Measurements from ENCODE around the gene HBS1L.

HBS1L gene

DNA sequence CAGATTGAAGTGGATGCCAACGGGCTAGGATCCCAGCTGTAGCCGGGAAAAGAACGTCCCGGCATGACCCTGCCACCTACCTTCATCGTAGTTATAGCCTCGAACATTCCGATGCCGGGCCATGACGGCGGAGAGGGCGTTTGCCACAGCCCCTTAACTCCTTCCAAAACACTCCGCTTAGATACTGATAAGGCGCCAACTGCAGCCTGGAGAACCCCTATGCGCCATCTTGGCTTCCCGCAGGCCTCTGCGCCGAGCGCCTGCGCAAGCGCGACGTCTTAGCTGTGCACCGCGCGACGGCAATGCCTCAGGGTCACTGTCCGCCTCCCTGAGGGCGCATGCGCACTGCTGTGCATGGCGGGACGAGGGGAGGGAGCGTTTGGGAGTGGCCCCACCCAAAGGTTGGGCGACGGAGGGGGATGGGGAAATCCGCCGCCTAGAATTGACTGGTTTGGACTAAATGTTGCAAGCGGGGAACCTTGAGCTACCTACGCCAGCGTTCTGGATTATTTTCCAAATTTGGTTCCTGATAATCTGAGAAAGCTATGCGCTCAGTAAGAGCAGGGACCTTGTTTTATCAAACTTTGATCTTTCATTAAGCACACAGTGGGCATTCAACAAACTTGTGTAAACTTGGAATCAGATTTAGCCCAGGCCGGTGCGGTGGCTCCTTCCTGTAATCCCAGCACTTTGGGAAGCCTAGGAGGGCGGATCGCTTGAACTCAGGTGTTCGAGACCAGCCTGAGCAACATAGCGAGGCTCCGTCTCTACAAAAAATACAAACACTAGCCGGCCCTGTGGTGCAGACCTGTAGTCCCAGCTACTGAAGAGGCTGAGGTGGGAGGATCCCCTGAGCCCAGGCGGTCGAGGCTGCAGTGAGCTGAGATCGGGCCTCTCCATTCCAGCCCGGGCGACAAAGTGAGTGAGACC is at the start of gene HBS1L:
TSS of gene HBS1L (minus strand) at position 254 of the 930 bp plus-strand sequence. CDS start at position 123, 131 bp downstream.
- peak; percentile 96 for DNase-seq (ENCODE audit: low spot score)

DNA sequence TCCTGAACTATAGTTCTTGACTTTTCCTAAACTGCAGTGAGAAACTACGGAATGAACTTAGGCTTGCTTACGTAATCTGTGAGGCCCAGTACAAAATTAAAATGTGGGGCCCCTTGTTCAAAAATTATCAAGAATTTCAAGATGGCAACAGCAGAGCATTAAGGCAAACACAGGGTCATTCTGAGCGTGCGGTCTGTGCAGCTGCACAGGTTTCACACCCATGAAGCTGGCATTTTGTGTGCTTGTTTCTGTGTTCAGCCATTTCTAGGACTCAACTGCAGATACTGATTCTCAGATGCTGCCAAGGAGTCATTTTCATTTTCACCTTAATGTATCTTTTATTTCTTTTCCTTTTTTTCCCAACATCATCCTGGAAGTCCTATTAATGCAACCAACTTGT is 49.6 kb upstream of the HBS1L start:
- DNase-seq (ENCODE audit: low spot score): no peak

DNA sequence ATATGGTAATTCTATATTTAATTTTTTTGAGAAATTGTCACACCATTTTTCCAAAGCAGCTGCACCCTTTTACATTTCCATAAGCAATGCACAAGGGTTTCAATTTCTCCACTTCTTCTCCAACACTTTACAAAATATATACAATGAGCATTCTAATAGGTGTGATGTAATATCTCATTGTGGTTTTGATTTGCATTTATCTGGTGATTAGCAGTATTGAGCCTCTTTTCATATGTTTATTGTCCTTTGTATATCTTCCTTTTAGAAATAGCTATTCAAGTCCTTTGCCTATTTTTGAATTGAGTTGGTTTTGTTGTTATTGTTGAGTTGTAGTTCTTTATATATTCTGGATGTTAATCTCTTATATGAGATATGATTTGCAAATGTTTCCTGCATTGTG is 47.6 kb upstream of the HBS1L start:
- no peak for DNase-seq (ENCODE audit: low spot score)

DNA sequence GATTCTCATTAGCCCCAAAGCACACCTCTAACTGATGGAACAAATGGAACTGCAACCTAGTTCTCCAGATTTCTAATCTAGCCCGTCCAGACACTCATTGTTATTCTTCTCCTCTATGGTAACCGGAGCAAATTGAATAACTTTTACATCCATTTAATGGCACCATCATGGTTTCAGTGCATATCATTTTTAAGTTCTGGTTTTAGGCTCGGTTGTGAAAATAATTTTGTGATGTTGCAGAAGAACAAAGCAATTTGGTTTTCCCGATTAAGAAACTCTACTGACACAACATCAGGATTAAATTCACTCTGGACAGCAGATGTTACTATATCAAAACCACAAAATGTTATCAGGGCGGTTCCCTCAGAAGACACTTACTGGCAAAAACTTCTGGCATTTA is 42.5 kb upstream of the HBS1L start:
- no peak for DNase-seq (ENCODE audit: low spot score)

DNA sequence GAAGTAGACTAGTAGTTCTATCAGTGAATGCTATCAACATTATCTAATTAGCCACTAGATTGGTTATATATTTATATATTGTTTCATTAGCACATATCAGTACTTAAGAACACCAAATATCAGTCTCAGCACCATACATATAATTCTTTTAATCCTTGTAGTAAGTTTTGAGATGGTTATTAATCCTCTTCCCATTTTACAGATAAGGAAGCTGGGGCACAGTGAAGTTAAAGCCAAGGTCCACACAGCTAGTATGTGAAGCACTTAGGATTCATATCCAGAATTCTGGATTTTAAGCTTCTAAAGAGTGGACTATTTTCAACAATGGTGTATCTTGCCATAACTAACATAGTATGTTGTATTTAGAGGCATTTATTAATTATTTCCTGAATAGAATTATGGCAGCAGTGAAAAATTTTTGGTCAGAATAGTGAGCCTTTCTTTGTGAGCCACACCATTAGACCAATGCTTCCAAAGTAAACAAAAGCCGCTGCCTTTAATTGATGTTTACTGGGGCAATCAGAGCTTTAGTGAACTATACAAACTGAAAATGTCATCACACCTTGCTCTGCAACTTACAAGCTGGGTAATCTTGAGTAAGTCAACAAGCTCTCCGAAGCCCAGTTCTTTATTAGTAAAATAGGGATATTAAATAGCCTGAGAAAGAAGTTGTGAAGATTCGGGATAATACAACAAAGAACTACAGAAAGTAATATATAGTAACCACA is 41.9 kb upstream of the HBS1L start:
- no peak for DNase-seq (ENCODE audit: low spot score)

DNA sequence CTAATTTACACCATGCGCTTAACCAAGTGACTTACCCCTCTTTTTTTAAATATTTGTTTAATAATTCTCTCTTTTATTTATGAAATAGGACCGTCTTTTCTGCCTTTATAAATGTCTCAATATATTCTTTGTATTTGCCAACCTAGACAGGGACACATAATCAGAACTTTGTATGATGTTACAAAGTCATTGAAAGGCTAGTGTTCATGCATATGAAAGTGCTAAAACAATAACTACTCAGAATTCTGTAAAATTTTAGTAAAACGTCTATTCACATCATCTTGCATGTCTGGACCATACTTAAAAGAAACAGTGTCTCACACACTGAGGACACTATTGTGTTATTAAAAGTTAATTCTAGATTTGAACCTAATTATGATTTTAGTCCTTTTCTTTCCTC is 41.1 kb upstream of the HBS1L start:
- no peak for DNase-seq (ENCODE audit: low spot score)

DNA sequence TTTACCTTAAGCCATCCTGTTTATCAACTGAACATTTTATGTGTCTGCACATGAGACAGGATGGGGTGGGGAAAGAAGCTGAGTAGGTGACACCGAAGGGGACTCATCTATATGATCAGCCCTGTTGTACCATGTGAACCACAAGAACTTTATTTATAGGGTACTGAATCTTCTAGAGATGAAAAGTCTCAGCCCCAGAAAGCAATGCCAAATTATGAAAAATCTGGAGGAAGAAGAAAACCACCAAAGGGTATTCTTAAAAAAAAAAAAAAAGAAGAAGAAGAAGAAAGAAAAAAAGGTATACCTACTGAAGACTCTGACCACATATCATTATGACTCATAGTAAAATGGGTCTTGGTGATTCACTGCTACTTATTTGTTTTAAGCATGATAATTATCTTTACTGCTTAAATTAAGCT is 39.8 kb upstream of the HBS1L start:
- no peak for DNase-seq (ENCODE audit: low spot score)

DNA sequence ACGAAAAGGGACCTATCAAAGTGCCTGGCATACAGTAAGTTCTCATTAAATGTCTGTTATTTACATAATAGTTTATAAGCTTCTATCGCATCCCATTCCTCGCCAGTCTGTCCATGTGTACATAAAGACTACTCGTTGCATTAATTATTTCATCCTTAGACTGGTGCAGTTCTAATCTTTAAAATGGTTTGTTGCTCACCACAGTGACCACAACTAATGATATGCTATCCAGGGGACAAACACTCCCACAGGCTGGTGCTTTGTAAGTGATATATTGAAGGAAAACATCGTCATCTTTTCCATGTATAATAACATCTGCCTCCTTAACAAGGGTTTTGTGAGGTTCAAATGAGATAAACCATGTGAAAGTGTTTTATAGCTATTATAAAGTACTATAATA is 39.0 kb upstream of the HBS1L start:
- DNase-seq (ENCODE audit: low spot score): no peak

DNA sequence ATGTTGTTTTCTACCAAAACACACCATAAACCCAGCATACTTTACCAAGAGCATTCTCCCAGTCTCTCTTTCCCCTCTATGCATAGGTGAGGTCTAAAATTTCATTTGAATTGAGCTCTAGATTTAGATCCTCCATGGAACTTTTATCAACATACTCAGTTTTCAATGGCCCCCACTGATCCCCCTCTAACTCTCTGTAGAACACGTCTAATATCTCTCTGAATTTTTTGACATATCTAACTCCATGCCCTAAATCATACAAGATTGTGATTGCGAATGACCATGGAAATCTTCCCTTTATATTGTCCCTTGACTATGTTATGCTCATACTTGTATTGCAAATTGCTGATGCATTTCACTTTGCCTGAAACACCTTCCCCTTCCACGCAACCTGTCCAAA is 38.1 kb upstream of the HBS1L start:
- DNase-seq (ENCODE audit: low spot score): no peak

DNA sequence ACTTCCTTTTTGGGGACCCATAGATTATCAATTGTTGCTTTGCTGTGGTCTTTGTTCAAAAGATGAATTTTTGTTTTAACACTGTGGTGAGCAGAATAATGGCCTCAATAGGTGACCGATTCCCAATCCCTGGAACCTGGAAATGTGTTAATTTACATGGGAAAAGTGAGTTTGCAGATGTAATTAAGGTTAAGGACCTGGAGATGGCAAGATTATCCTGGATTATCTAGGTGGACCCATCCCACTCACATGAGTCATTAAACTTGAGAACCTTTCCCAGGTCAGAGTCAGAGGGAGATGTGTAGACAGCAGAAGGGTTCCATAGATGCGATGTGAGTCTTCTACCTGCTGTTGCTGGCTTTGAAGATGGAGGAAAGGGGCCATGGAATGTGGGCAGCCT is 36.2 kb upstream of the HBS1L start:
- no peak for DNase-seq (ENCODE audit: low spot score)

DNA sequence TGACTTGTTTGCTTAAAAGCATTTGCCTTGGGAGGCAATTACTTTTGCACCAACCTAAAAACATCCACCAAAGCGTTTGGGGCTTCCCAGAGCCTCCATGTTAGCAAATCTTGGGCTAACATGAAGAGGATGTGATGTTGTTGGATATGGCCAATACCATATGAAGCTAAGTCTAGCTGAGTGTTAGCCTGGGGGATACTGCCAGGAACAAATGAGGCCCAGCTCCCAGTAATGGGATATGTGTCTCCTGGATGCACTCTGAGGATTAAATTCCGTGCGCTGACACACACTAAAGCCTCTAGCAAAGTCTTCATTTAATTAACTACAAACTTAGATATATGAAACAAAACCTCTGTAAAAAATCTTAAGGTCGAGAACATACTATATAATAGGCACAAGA is 35.3 kb upstream of the HBS1L start:
- no peak for DNase-seq (ENCODE audit: low spot score)

DNA sequence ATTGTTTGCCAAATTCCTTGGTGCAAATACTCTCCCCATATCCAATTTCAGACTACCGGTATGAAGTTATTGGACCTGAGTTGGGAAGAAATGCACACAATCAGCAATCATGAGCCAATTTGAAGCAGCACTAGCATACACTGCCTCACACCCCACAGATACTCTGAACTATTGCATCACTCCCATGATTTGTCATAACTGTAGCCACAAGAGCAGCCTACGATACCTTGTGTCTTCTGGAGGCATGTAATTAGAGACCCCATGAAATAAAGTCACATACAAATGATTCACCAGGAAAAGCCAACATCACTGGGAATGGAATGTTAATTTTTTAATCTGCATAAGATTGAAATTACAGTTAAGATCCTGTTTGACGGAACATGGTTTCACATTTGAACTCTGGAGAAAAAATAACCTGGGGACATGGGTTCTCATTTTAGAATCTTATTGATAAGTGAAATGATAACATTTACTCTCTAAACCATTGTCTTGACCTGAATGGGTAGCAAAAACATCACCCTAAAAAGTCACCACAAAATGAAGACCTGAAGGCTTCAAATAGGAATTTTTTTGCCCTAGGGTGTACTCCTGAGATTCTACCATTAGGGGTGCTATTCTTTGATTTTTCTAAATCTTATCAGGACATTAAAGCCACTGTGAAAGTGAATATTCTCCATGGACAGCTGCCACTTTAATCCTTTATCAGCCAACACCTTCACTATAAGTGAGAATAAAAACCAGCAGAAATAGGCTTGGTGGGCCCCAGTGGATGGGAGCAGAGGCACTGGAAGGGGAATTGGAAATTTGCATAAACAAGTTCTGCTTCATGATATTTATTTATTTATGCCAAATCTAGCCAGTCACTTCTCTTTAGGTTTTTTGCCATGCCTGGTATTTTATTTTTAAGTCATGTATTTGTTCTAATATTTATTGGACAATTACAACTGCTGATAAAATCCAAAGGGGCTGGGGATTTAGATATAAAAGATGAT is 34.5 kb upstream of the HBS1L start:
- no peak for DNase-seq (ENCODE audit: low spot score)

DNA sequence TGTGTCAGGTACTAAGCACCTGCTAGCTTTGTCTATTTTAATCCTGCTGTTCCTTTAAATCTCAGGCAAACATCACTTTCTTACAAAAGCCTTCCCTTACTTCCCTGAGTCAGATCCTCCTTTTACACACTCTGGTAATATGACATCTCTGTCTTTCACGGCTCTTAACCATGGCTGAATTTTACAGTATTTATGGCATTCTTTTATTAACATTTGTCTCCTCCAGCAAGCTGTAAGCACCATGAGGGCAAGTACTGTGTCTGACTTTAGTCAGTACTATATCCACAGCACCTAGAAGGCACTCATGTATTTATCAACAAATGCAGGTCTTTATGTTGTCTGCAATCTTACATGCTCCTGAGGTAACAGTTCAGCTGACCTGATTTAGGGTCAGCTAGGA is 33.7 kb upstream of the HBS1L start:
- no peak for DNase-seq (ENCODE audit: low spot score)

DNA sequence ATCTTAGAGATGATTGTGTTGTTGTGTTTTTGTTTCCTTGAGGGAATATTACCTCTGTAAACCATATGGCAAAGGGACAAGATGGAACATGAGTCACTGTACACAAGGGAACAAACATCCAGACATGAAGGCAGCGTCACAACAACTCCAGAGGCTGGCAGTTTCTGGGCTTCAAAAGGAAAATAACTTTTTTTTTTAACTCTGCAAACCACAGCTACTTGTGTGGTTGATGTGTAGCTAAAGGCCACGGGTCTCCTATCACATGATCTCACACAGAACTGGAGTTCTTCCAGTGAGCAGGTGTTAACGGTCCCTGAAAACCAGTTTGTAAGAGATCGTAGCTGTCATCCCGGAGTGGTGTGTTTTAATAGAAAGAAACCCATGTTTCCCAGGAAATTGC is 33.2 kb upstream of the HBS1L start:
- DNase-seq (ENCODE audit: low spot score): no peak

DNA sequence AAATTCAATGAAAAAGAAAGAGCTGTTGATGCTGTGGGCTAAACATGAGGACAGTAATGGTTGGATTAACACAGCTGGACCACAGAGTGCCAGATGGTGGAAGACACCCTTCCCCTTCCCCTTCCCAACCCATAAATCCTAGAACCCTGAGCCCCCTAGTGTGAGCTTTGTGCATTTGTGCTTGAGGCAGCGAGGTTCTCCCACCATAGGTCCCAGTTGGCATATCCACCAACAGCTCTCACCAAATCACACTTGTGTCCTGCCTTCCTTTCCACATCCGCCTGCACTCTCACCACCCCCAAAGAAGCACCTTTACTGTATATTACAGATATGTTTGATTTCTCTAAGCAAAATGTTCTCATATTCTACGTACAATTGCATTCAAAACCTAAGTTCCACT is 32.8 kb upstream of the HBS1L start:
- DNase-seq (ENCODE audit: low spot score): no peak

DNA sequence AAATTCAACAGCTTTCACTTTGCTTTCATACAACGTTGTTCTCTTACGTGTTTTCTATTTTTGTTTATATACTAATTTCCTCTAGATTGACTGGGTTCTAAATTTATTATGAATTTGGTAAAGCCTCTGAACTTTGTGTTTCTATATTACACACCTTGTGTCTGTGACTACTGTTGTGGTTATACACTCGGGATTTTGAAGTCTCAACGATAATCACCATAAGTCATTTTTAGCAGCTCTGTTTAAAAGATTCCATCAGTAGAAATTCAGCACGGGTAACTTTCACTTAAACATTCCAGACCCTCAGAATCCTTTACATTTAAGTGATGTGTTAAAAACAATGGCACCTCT is 31.8 kb upstream of the HBS1L start:
- no peak for DNase-seq (ENCODE audit: low spot score)

DNA sequence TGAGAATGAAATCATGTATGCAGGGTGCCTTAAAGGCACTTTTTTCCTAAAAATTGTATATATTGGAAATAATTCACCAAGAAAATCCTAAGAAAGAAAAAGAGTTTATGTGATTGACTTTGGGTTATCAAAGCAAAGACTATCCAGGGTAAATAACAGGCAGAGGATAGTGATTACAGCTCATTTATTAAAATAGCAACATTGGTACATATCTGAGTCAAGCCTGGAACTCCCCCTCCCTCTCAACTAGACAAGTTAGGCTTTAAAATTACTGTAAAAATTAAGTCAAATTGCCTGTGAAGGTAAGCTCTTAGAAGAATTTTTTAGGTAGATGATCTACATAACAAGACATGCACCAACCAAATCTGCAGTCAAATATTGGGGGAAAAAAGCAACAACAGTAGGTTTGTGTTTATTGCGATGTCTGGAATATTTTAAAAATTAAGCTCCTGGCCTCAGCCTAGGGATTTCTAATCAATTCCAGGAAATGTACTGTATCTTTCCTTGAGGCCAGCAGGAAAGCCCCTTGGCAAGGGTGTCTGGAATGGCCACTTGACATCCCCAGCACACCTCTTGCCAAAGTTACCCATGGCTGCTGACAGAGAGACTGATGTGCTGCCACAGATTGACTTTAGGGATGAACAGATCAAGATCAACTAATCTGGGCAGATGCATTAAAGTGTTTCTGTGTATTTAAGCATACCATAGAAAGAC is 31.2 kb upstream of the HBS1L start:
- no peak for DNase-seq (ENCODE audit: low spot score)

DNA sequence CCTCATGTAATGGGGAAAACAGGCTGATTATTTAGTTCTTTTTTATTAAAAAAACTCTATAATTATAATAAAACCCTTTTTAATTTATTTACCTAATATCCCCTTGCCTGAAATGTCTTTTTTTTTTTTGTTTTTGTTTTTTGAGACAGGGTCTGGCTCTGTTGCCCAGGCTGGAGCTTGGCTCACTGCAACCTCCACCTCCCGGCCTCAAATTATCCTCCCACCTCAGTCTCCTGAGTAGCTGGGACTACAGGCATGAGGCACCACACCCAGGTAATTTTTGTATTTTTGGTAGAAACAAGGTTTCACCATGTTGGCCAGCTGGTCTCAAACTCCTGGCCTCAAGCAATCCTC is 30.3 kb upstream of the HBS1L start:
- DNase-seq (ENCODE audit: low spot score): no peak

DNA sequence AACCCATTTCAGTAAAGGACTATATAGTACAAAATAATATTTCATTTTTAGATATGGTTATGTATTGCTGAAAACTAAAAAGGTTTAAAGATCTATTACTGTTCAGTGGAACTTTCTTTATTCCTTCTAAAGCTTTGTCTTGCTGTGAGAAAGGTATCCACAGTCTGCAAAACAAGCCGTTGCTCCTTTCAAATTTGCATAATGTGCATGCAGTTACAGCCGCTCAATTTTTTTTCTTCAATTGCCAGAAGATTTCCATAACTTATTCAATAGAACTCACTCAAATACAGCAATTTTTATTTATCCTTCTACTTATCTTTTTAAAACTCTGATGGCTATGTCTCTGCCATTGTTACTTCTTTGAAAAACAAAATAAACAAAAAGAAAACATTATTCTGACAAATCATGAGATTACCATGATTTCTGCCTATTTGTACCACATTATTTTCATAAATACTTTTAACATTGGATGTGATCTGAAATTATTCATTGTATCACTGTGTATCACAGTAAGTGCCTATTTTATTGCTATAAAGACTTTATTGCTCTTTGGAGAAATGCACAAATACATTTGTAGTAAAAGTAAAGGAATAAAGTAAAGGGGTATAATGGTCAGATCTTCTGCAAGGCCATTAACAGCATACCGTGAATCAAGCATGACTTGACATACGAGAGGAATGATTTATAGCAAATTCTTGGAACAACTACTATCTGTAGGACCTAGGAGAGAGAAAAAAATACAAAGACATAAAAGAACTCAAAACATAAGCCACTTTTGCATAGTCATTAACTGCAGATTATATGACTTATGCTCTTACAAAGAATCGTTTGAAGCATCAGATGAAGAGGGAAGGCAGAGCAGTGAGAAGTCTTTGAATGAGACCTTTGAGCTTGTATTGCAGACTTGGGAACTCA is 29.6 kb upstream of the HBS1L start:
- no peak for DNase-seq (ENCODE audit: low spot score)

DNA sequence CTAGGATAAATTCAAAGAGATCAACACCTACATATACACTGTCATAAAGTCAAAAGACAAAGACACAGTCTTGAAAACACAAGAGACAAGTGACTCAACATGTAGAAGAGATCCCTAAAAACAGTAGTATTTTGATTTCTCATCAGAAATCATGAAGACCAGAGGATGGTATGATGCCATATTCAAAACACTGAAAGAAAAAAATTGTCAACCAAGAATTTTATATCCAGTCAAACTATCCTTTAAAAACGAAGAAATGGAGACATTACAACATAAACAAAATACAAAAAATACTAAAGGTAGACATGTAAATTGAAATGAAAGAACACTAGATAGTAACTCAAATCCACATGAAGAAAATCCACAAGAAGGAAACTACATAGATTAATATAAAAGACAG is 27.3 kb upstream of the HBS1L start:
- DNase-seq (ENCODE audit: low spot score): no peak

DNA sequence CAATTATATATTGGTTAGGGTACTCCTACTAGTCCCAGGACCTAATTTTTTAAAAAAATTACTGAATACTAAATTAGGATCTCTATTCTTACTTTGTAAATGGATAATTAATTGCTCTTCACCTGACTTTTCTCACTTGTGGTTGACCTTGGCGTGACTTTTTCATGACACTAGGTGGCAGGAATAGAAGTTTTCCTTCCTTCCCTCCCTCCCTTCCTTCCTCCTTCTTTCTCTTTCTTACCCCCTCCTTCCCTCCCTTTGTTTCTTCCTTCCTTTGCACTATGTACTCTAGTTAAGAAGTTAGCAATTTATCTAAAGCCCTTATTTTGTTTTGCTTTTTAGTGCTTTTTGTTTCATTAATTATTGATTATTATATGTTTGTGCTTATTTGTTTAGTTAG is 20.4 kb upstream of the HBS1L start:
- no peak for DNase-seq (ENCODE audit: low spot score)

Data from cerebellar cortex (tissue), 1 donor.